GM23248 (cell line): ENCODE data around the gene SERPINA12. TPM values are rescaled to one million over a fixed set of nuclear protein-coding genes. Genes with fewer than 3 reads are reported as not detected.

ENCODE experiments used
- DNase-seq: peaks from one replicate; pipeline ENCODE4 v3.0.0-alpha.2; 2015
- H2AFZ ChIP-seq: fragments of 200-600 bp; sonication (generic); 2 replicates; pipeline ENCODE4 v1.6.1; 2016; ENCODE audit warnings: antibody characterized with exemption
- H3F3A ChIP-seq: fragments of 200-600 bp; sonication (generic); 2 replicates; pipeline ENCODE4 v1.6.1; 2016; ENCODE audit warnings: mild to moderate bottlenecking, antibody characterized with exemption, mixed run types; ENCODE audit not compliant: insufficient read depth
- H3K27ac ChIP-seq: fragments of 200-600 bp; sonication (generic); 2 replicates; pipeline ENCODE4 v1.5.1; 2016; ENCODE audit warnings: mild to moderate bottlenecking
- H3K27me3 ChIP-seq: fragments of 200-600 bp; sonication (generic); replicated peaks from 2 replicates; pipeline ENCODE4 v1.6.1; 2016; ENCODE audit warnings: mild to moderate bottlenecking; ENCODE audit not compliant: insufficient read depth
- H3K36me3 ChIP-seq: fragments of 200-600 bp; sonication (generic); 2 replicates; pipeline ENCODE4 v1.6.1; 2016; ENCODE audit warnings: low read depth, mild to moderate bottlenecking
- H3K4me1 ChIP-seq: fragments of 200-600 bp; sonication (generic); 2 replicates; pipeline ENCODE4 v1.6.1; 2016; ENCODE audit warnings: mild to moderate bottlenecking; ENCODE audit not compliant: insufficient read depth
- H3K4me2 ChIP-seq: fragments of 200-600 bp; sonication (generic); one replicate; pipeline ENCODE4 v1.6.1; 2016; ENCODE audit warnings: mild to moderate bottlenecking; ENCODE audit not compliant: unreplicated experiment
- H3K4me3 ChIP-seq: fragments of 200-600 bp; sonication (generic); 2 replicates; pipeline ENCODE4 v1.5.1; 2016; ENCODE audit warnings: mild to moderate bottlenecking
- H3K79me2 ChIP-seq: fragments of 200-600 bp; sonication (generic); 2 replicates; pipeline ENCODE4 v1.6.1; 2016; ENCODE audit warnings: mild to moderate bottlenecking; ENCODE audit not compliant: insufficient read depth
- H3K9ac ChIP-seq: fragments of 200-600 bp; sonication (generic); 2 replicates; pipeline ENCODE4 v1.6.1; 2016; ENCODE audit warnings: mild to moderate bottlenecking
- H3K9me2 ChIP-seq: fragments of 200-600 bp; sonication (generic); 2 replicates; pipeline ENCODE4 v1.6.1; 2016; ENCODE audit warnings: mixed run types, mild to moderate bottlenecking, moderate library complexity; ENCODE audit not compliant: insufficient read depth
- H3K9me3 ChIP-seq: fragments of 200-600 bp; sonication (generic); one replicate; pipeline ENCODE4 v1.6.1; 2017; ENCODE audit warnings: low read depth
- H4K20me1 ChIP-seq: fragments of 200-600 bp; sonication (generic); 2 replicates; pipeline ENCODE4 v1.6.0; 2016; ENCODE audit not compliant: insufficient read depth
- EZH2 ChIP-seq: fragments of 200-600 bp; sonication (generic); IDR thresholded peaks from 2 replicates; pipeline ENCODE4 v1.6.1; 2018; ENCODE audit warnings: antibody characterized with exemption, mild to moderate bottlenecking; ENCODE audit not compliant: insufficient read depth, poor library complexity, severe bottlenecking
- EZH2phosphoT487 ChIP-seq: fragments of 200-600 bp; sonication (generic); IDR thresholded peaks from 2 replicates; pipeline ENCODE4 v1.6.1; 2018; ENCODE audit warnings: antibody characterized with exemption, moderate library complexity, mild to moderate bottlenecking, low read depth; ENCODE audit not compliant: insufficient read depth
- WGBS, 2 experiments: methylation state at CpG; one replicate each; pipeline ENCODE4 v1.1.6; 2015 to 2017; ENCODE audit warnings: low lambda C conversion rate in 2 of 2, low coverage in 1 of 2; ENCODE audit errors: missing lambda C conversion rate in 2 of 2; 5-methylcytosine and 5-hydroxymethylcytosine counted together
- in situ Hi-C: fragments of 300-500 bp; cut with MboI; formaldehyde crosslinking; loops from 2 replicates; pipeline ENCODE4 v1.15.0; 2020
- polyA plus RNA-seq: library from polyadenylated mRNA; unstranded; fragments of >200 nt; fragmentation: Nextera tagmentation; extraction: Ambion mirVana; gene quantifications from 2 replicates; pipeline ENCODE4 v1.2.1, GENCODE V29; 2016
- total RNA-seq: library from RNA; depleted of rRNA; stranded (reverse); fragments of >200 nt; shearing (Covaris generic); gene quantifications from 2 replicates; pipeline ENCODE4 v1.2.3, GENCODE V29; 2014

Gene SERPINA12
- total and polyA plus RNA-seq, 2 experiments from 2014 or later: not detected

DNA sequence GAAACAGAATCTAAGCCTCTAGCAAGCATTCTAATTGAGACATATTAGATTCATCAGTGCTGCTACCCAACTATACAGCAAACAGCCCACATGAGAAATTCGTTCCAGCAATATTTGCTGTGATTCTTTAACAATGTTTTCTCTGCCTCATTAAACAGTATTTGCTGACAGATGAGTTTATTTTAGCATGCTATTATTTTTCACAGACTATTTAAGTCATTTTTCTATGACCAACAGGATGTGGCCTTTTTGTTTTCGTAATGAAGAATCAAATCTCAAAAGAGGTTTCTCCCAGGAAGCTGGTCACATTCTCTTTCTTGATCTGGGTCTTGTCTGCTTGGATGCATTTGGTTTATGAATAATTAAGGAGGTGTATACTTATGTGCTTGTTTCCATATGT is 23.2 kb upstream of the SERPINA12 start:
- Histone ChIP-seq H4K20me1 (no peaks in the 10 kb centered on the region), H3K4me3 (no peak overlapping the region), H3F3A (no peaks in the 10 kb centered on the region), H3K4me2 (no peak overlapping the region), H3K9me3 (no peaks in the 10 kb centered on the region), H3K4me1 (peaks cover 7% of the 10 kb centered on the region; the same call in 1 of the 2 replicates), H3K79me2 (no peaks in the 10 kb centered on the region), H3K27ac (no peak overlapping the region), H3K9ac (no peak overlapping the region), H2AFZ (no peak overlapping the region), H3K36me3 (no peaks in the 10 kb centered on the region), H3K9me2 (no peaks in the 10 kb centered on the region), H3K27me3 (peaks cover 17% of the 10 kb centered on the region)
- in situ Hi-C loops: no loop called here
- peak; percentile 25 for DNase-seq
- TF ChIP-seq EZH2 (no peak), EZH2phosphoT487 (no peak)
- WGBS, 2 experiments: 6 to 12% methylated on average over 2 of the region's 2 CpGs

DNA sequence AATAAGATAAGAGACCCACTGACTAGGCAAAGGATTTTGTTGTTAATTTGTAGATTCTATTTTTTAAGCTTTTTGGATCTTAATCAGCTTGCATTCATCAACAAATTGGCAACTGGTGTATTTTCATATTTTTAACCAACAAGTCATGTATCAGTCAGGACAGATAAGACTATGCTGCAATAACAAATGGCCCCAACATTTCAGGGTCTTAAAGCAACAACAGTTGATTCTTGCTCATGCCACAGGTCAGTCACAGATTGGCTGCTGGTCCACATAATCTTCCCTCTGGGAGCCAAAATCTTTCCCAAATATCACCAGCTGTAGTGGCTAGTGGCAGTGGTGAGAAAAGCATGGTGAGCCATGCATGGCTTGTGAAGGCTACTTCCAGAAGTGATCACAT is 21.9 kb upstream of the SERPINA12 start:
- Histone ChIP-seq H3K36me3 (no peaks in the 10 kb centered on the region), H2AFZ (no peak overlapping the region), H3K4me3 (no peak overlapping the region), H4K20me1 (no peaks in the 10 kb centered on the region), H3K9me3 (no peaks in the 10 kb centered on the region), H3K4me2 (no peak overlapping the region), H3K9ac (no peak overlapping the region), H3K79me2 (no peaks in the 10 kb centered on the region), H3K27ac (no peak overlapping the region), H3F3A (no peaks in the 10 kb centered on the region), H3K27me3 (peaks cover 22% of the 10 kb centered on the region), H3K9me2 (no peaks in the 10 kb centered on the region), H3K4me1 (peaks cover 7% of the 10 kb centered on the region; the same call in 1 of the 2 replicates)
- no peak for DNase-seq
- TF ChIP-seq EZH2 (no peak), EZH2phosphoT487 (no peak)
- in situ Hi-C loops: no loop called here

DNA sequence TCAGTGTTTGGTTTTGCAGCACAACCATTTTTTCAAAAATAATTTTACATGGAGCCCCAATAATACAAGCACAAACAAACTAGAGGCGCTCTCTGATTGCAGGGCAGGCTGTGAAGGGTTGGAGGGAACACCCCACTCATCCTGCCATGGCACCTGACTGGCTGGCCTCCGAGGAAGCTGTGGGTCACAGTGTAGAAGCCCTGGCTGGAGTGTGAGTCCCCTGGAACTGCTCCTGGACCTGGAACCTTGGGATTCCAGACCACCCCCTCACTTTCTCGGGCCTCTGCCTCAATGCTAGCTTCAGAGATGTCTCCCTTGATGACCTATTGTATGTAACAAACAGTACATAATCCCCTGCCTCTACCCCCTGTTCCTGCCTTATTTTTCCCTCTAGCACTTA is 14.8 kb upstream of the SERPINA12 start:
- Histone ChIP-seq H3K9ac (no peak overlapping the region), H3F3A (no peaks in the 10 kb centered on the region), H4K20me1 (no peaks in the 10 kb centered on the region), H3K9me3 (no peaks in the 10 kb centered on the region), H3K4me2 (no peak overlapping the region), H3K9me2 (no peaks in the 10 kb centered on the region), H3K4me1 (no peaks in the 10 kb centered on the region), H3K4me3 (no peak overlapping the region), H3K79me2 (no peaks in the 10 kb centered on the region), H2AFZ (no peak overlapping the region), H3K27me3 (peaks cover 10% of the 10 kb centered on the region), H3K27ac (no peak overlapping the region), H3K36me3 (no peaks in the 10 kb centered on the region)
- no peak for TF ChIP-seq EZH2phosphoT487
- no peak for TF ChIP-seq EZH2
- in situ Hi-C loops: no loop called here
- 6 to 20% methylated on average over 3 of the region's 3 CpGs for WGBS, 2 experiments
- no peak for DNase-seq

DNA sequence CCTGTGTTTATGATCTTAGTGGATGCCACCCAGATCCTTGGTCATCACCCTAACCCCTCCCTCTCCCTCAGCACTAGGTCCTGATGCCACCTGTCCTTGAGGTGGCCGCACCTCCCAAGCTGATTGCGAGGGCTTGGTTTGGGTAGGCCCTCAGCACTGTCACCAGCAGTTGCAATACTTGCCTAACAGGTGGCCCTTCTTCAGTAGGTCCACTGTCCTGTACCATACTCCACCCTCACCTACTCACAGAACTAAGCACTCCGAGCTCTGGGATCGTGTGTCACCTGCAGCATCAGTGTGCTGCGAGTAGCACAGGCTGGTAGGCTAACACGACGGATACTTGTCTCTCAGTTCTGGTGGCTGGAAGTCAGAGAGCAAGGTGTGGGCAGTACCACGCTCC is 14.0 kb upstream of the SERPINA12 start:
- Histone ChIP-seq H4K20me1 (no peaks in the 10 kb centered on the region), H2AFZ (no peak overlapping the region), H3F3A (no peaks in the 10 kb centered on the region), H3K4me3 (no peak overlapping the region), H3K9me3 (no peaks in the 10 kb centered on the region), H3K9me2 (no peaks in the 10 kb centered on the region), H3K9ac (no peak overlapping the region), H3K4me2 (no peak overlapping the region), H3K4me1 (no peaks in the 10 kb centered on the region), H3K79me2 (no peaks in the 10 kb centered on the region), H3K27ac (no peak overlapping the region), H3K36me3 (no peaks in the 10 kb centered on the region), H3K27me3 (peaks cover 10% of the 10 kb centered on the region; the same call in 1 of the 2 replicates)
- WGBS, 2 experiments: 62 to 73% methylated on average over 8 of the region's 8 CpGs
- in situ Hi-C loops: no loop called here
- no peak for DNase-seq
- no peak for TF ChIP-seq EZH2
- no peak for TF ChIP-seq EZH2phosphoT487

DNA sequence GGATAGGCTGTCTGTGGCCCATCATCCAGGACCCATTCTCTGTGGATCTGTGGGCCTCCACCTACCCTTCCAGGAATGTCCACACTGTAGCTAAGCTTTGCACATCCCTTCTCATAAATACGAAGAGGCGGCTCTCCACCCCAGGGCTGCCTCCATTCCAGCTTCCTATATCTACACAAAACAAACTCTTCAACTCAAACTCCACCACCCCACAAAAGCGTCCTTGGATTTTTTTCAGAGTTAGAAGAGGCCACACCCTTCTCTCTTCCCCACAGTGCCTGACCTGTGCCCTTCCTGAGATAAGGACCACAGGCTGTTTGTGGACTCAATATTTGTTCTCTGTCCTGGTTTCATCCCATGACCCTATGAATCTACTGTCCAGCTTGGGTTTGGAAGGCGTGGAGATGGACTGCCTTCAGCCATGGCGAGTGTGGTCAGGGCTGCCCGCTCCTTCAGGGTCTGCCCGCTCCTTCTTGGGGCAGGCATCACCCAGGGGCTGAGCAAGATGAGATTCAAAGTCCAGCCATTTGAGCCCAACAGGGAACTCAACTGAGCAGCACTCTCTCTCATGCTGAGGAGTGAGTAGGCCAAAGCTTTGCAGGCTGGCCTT is 13.0 kb upstream of the SERPINA12 start:
- Histone ChIP-seq H3K9me2 (no peaks in the 10 kb centered on the region), H3K4me1 (no peaks in the 10 kb centered on the region), H3K27ac (no peak overlapping the region), H3K4me2 (no peak overlapping the region), H4K20me1 (no peaks in the 10 kb centered on the region), H3K36me3 (no peaks in the 10 kb centered on the region), H3K27me3 (peaks cover 19% of the 10 kb centered on the region; the same call in 1 of the 2 replicates), H3K9ac (no peak overlapping the region), H3F3A (no peaks in the 10 kb centered on the region), H3K9me3 (no peaks in the 10 kb centered on the region), H3K79me2 (no peaks in the 10 kb centered on the region), H3K4me3 (no peak overlapping the region), H2AFZ (no peak overlapping the region)
- WGBS, 2 experiments: 54 to 66% methylated on average over 7 of the region's 7 CpGs
- TF ChIP-seq EZH2phosphoT487 (no peak), EZH2 (no peak)
- in situ Hi-C loops: no loop called here
- DNase-seq: no peak
